ENCODE data around the gene NEB. TPM values are rescaled to one million over a fixed set of nuclear protein-coding genes. Genes with fewer than 3 reads are reported as not detected.
"Not testable (repeated sequence)": the region's sequence is repeated elsewhere in the genome, so short reads cannot be mapped to it uniquely, and the experiment has no call there.

The NEB gene
- total and polyA plus RNA-seq, 2 donors from 2014 or later, result 0.88 to 1.6 TPM

DNA sequence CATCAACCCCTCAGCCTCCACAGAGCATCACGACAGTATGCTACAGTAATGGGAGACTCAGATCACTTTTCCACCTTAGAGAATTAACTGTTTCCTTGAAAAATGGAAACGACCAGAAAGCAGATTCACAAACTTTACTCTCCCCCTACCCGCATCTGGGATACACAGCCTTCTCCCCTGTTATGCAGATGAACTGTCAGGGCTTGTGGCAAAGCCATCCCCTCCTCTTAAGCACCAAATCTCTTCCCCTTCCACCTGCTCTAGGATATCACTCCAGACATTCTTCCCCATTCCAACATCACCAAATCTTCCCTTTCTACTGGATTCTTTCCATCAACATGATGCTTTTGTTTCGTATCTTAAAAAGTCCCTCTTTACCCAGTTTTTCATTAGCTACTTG, 26.4 kb downstream of the NEB start:
- no peak overlapping the region for H3K4me3 ChIP-seq (ENCODE audit: low read length in 3 of 3)
- intact Hi-C loops (cut with DNase I), result no loop called here
- no peaks in the 10 kb centered on the region for H3K9me3 ChIP-seq (ENCODE audit: control insufficient read depth in 2 of 3, insufficient read depth in 1 of 3, low read length in 3 of 3)
- TF ChIP-seq, protein P1, sequence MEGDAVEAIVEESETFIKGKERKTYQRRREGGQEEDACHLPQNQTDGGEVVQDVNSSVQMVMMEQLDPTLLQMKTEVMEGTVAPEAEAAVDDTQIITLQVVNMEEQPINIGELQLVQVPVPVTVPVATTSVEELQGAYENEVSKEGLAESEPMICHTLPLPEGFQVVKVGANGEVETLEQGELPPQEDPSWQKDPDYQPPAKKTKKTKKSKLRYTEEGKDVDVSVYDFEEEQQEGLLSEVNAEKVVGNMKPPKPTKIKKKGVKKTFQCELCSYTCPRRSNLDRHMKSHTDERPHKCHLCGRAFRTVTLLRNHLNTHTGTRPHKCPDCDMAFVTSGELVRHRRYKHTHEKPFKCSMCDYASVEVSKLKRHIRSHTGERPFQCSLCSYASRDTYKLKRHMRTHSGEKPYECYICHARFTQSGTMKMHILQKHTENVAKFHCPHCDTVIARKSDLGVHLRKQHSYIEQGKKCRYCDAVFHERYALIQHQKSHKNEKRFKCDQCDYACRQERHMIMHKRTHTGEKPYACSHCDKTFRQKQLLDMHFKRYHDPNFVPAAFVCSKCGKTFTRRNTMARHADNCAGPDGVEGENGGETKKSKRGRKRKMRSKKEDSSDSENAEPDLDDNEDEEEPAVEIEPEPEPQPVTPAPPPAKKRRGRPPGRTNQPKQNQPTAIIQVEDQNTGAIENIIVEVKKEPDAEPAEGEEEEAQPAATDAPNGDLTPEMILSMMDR (IDR thresholded peaks at IDR 0.05; ENCODE audit: borderline replicate concordance, extremely low read depth, insufficient read depth), result no peak
- H3K27ac ChIP-seq (ENCODE audit: low read depth in 2 of 2, low read length in 2 of 2), result no peak overlapping the region
- no peaks in the 10 kb centered on the region for H3K27me3 ChIP-seq (ENCODE audit: control insufficient read depth, insufficient read depth, low read length)
- FAIRE-seq (no peak), DNase-seq (no peak)
- H3K36me3 ChIP-seq (ENCODE audit: control insufficient read depth in 2 of 3, insufficient read depth in 3 of 3, low read length in 3 of 3), result no peaks in the 10 kb centered on the region
- H3K4me1 ChIP-seq (ENCODE audit: control insufficient read depth in 2 of 3, insufficient read depth in 2 of 3, low read depth in 1 of 3, low read length in 3 of 3), result no peaks in the 10 kb centered on the region
- H3K9ac ChIP-seq (ENCODE audit: low read length in 3 of 3), result no peak overlapping the region

DNA sequence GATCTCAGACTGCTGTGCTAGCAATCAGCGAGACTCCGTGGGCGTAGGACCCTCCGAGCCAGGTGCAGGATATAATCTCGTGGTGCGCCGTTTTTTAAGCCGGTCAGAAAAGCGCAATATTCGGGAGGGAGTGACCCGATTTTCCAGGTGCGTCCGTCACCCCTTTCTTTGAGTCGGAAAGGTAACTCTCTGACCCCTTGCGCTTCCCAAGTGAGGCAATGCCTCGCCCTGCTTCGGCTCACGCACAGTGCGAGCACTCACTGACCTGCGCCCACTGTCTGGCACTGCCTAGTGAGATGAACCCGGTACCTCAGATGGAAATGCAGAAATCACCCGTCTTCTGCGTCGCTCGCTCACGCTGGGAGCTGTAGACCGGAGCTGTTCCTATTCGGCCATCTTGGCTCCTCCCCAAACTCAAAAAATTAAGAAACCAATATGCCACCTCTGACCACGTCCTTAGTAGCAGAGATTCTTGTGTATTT, 29.8 kb downstream of the NEB start:
- H3K4me3 ChIP-seq (ENCODE audit: low read length in 3 of 3); intact Hi-C loops (cut with DNase I); H3K9me3 ChIP-seq (ENCODE audit: control insufficient read depth in 2 of 3, insufficient read depth in 1 of 3, low read length in 3 of 3); H3K36me3 ChIP-seq (ENCODE audit: control insufficient read depth in 2 of 3, insufficient read depth in 3 of 3, low read length in 3 of 3); H3K27me3 ChIP-seq (ENCODE audit: control insufficient read depth, insufficient read depth, low read length); H3K4me1 ChIP-seq (ENCODE audit: control insufficient read depth in 2 of 3, insufficient read depth in 2 of 3, low read depth in 1 of 3, low read length in 3 of 3); DNase-seq; H3K27ac ChIP-seq (ENCODE audit: low read depth in 2 of 2, low read length in 2 of 2); H3K9ac ChIP-seq (ENCODE audit: low read length in 3 of 3); FAIRE-seq: not testable (repeated sequence)

DNA sequence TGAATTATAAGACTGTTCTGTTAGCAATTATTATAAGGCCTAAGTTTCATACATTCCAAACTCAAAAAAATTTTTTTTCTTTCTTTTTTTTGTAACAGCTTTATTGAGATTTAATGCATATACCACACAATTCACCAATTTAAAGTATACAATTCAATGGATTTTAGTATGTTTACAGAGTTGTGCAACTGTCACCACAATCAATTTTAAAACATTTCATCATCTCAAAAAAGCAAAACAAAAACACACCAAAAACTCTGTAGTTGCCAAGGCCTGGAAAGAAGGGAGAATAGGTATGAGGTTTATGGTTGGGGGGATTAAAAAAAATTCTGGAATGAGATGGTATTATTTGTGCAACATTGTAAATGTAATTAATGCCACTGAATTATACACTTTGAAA, 36.1 kb downstream of the NEB start:
- H3K9ac ChIP-seq (ENCODE audit: low read length in 3 of 3); DNase-seq; H3K27ac ChIP-seq (ENCODE audit: low read depth in 2 of 2, low read length in 2 of 2); H3K4me3 ChIP-seq (ENCODE audit: low read length in 3 of 3); intact Hi-C loops (cut with DNase I); H3K9me3 ChIP-seq (ENCODE audit: control insufficient read depth in 2 of 3, insufficient read depth in 1 of 3, low read length in 3 of 3); H3K27me3 ChIP-seq (ENCODE audit: control insufficient read depth, insufficient read depth, low read length); H3K36me3 ChIP-seq (ENCODE audit: control insufficient read depth in 2 of 3, insufficient read depth in 3 of 3, low read length in 3 of 3); H3K4me1 ChIP-seq (ENCODE audit: control insufficient read depth in 2 of 3, insufficient read depth in 2 of 3, low read depth in 1 of 3, low read length in 3 of 3): not testable (repeated sequence)
- peak; percentile 61 for FAIRE-seq

DNA sequence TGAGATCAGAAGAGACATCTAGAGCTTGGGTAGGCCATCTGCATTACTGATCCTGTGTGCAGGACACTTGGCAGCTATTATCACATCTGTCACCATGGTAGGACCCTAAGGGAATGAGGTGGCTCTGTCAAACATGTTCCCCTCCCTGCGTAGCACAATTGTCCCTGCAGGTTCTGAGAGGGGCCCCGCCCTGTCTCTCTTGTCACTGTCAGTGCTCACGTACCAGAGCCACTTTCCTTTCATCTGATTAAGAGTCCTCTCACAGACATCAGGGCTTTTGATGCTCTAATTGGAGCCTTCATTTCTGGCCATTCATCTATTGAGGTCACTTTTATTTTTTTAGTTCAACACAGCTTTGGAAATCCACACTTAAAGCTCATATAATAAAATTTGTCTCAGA, 38.5 kb downstream of the NEB start:
- no peak overlapping the region for H3K27ac ChIP-seq (ENCODE audit: low read depth in 2 of 2, low read length in 2 of 2)
- no peaks in the 10 kb centered on the region for H3K4me1 ChIP-seq (ENCODE audit: control insufficient read depth in 2 of 3, insufficient read depth in 2 of 3, low read depth in 1 of 3, low read length in 3 of 3)
- no peaks in the 10 kb centered on the region for H3K27me3 ChIP-seq (ENCODE audit: control insufficient read depth, insufficient read depth, low read length)
- H3K9ac ChIP-seq (ENCODE audit: low read length in 3 of 3), result no peak overlapping the region
- H3K36me3 ChIP-seq (ENCODE audit: control insufficient read depth in 2 of 3, insufficient read depth in 3 of 3, low read length in 3 of 3), result no peaks in the 10 kb centered on the region
- no peaks in the 10 kb centered on the region for H3K9me3 ChIP-seq (ENCODE audit: control insufficient read depth in 2 of 3, insufficient read depth in 1 of 3, low read length in 3 of 3)
- TF ChIP-seq, protein P1 (IDR thresholded peaks at IDR 0.05; ENCODE audit: borderline replicate concordance, extremely low read depth, insufficient read depth), result no peak
- intact Hi-C loops (cut with DNase I), result no loop called here
- H3K4me3 ChIP-seq (ENCODE audit: low read length in 3 of 3), result no peak overlapping the region
- no peak for DNase-seq
- FAIRE-seq, result no peak

DNA sequence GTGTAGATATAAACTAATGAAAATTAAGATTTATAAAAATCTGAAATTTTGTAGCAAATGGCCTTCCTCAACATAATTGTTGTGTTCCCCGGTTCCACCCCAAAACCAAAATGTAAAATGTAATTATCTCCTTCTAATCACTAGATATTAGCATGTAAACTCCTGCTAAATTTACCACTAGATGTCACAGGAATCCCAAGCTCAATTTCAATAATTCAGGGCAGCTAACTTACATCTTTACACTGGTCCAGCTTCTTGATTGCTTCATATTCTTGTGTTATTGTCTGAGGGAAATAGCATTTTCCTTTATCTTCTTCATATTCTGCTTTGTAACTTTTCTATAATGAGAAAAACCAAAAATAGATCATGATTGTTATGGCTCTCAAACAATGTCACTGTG, 42.6 kb downstream of the NEB start:
- H3K27ac ChIP-seq (ENCODE audit: low read depth in 2 of 2, low read length in 2 of 2), result no peak overlapping the region
- H3K4me1 ChIP-seq (ENCODE audit: control insufficient read depth in 2 of 3, insufficient read depth in 2 of 3, low read depth in 1 of 3, low read length in 3 of 3), result no peaks in the 10 kb centered on the region
- intact Hi-C loops (cut with DNase I), result no loop called here
- no peaks in the 10 kb centered on the region for H3K9me3 ChIP-seq (ENCODE audit: control insufficient read depth in 2 of 3, insufficient read depth in 1 of 3, low read length in 3 of 3)
- H3K9ac ChIP-seq (ENCODE audit: low read length in 3 of 3), result no peak overlapping the region
- no peaks in the 10 kb centered on the region for H3K36me3 ChIP-seq (ENCODE audit: control insufficient read depth in 2 of 3, insufficient read depth in 3 of 3, low read length in 3 of 3)
- FAIRE-seq, result no peak
- H3K27me3 ChIP-seq (ENCODE audit: control insufficient read depth, insufficient read depth, low read length), result no peaks in the 10 kb centered on the region
- DNase-seq, result no peak
- no peak overlapping the region for H3K4me3 ChIP-seq (ENCODE audit: low read length in 3 of 3)
- TF ChIP-seq, protein P1 (IDR thresholded peaks at IDR 0.05; ENCODE audit: borderline replicate concordance, extremely low read depth, insufficient read depth), result no peak

Measured in kidney (tissue), 14 donors.